Caco-2 (cell line): ENCODE measurements around the gene ANKRD40CL. TPM values are rescaled to one million over a fixed set of nuclear protein-coding genes. Genes with fewer than 3 reads are reported as not detected.
A peak's percentile ranks its signal among the peaks of the same experiment; 100 is the strongest.

ENCODE experiments used
- BruUV-seq: library from RNA; stranded (reverse); fragments of 400-500 nt; replicated peaks from 2 replicates; lab custom pipeline; 2021; lab: Mats Ljungman, UMichigan
- CTCF ChIA-PET: fragments of 300-600 bp; sonication (Branson Sonifier 250); formaldehyde crosslinking; loops from one replicate; lab custom pipeline; 2022; ENCODE audit warnings: antibody characterized with exemption; lab: Charles Lee
- POLR2A ChIA-PET: fragments of 300-600 bp; sonication (Branson Sonifier 250); formaldehyde crosslinking; loops from one replicate; lab custom pipeline; 2022; ENCODE audit warnings: antibody characterized with exemption; lab: Charles Lee
- DNase-seq, 2 experiments: peaks; one replicate each; pipeline versions ENCODE4 v3.0.0 to v3.0.0-alpha.2; 2020 to 2022
- H3K27me3 ChIP-seq: replicated peaks from 2 replicates; pipeline ENCODE4 v1.6.0; 2011; ENCODE audit warnings: low read length; ENCODE audit not compliant: control insufficient read depth, insufficient read depth
- H3K36me3 ChIP-seq: 2 replicates; pipeline ENCODE4 v1.5.1; 2011; ENCODE audit warnings: low read length; ENCODE audit not compliant: control insufficient read depth, insufficient read depth
- H3K4me1 ChIP-seq: fragments of 250-450 bp; sonication (Bioruptor Pico); 2 replicates; pipeline ENCODE4 v1.5.1; 2020; ENCODE audit warnings: mild to moderate bottlenecking
- H3K4me3 ChIP-seq: 2 replicates; pipeline ENCODE4 v1.5.1; 2011; ENCODE audit warnings: low read depth, mild to moderate bottlenecking, control low read depth, low read length
- H3K9me3 ChIP-seq: fragments of 250-450 bp; sonication (Bioruptor Pico); 2 replicates; pipeline ENCODE4 v1.5.1; 2020; ENCODE audit warnings: mild to moderate bottlenecking, moderate library complexity
- H3K27ac Mint-ChIP-seq: one replicate; pipeline ENCODE4 v1.8.0; 2022; ENCODE audit warnings: mixed read lengths; ENCODE audit not compliant: unreplicated experiment
- H3K27me3 Mint-ChIP-seq: one replicate; pipeline ENCODE4 v1.8.0; 2022; ENCODE audit warnings: mixed read lengths; ENCODE audit not compliant: insufficient read depth, unreplicated experiment
- H3K36me3 Mint-ChIP-seq: one replicate; pipeline ENCODE4 v1.8.0; 2022; ENCODE audit warnings: mild to moderate bottlenecking, mixed read lengths; ENCODE audit not compliant: insufficient read depth, unreplicated experiment
- H3K4me1 Mint-ChIP-seq: one replicate; pipeline ENCODE4 v1.8.0; 2022; ENCODE audit warnings: low read depth, mixed read lengths; ENCODE audit not compliant: unreplicated experiment
- H3K4me3 Mint-ChIP-seq: one replicate; pipeline ENCODE4 v1.8.0; 2022; ENCODE audit warnings: mild to moderate bottlenecking, moderate library complexity, mixed read lengths; ENCODE audit not compliant: unreplicated experiment
- H3K9me3 Mint-ChIP-seq: one replicate; pipeline ENCODE4 v1.8.0; 2022; ENCODE audit warnings: mixed read lengths; ENCODE audit not compliant: unreplicated experiment
- CTCF ChIP-seq, 2 experiments: fragments of 200-600 bp in 1 of 2; IDR thresholded peaks; 1 replicate in 1 of 2; 2 replicates in 1 of 2; pipeline versions ENCODE4 v1.5.1 to v1.8.0; 2011 to 2022; ENCODE audit warnings: antibody characterized with exemption in 1 of 2, control low read depth in 1 of 2, inconsistent platforms in 1 of 2, low read depth in 1 of 2, low read length in 1 of 2, mild to moderate bottlenecking in 1 of 2, moderate library complexity in 1 of 2; ENCODE audit not compliant: insufficient read depth in 1 of 2, severe bottlenecking in 1 of 2, unreplicated experiment in 1 of 2
- intact Hi-C: fragments of 100-400 bp; cut with micrococcal nuclease; formaldehyde crosslinking; loops from one replicate; pipeline ENCODE4 v1.10.0; 2022; ENCODE audit not compliant: unreplicated experiment
- total RNA-seq: library from RNA; stranded (reverse); gene quantifications from 2 replicates; pipeline ENCODE4 v1.2.3, GENCODE V29; 2022

Gene ANKRD40CL
- total RNA-seq, 1 experiment from 2014 or later = 11.2 TPM

DNA sequence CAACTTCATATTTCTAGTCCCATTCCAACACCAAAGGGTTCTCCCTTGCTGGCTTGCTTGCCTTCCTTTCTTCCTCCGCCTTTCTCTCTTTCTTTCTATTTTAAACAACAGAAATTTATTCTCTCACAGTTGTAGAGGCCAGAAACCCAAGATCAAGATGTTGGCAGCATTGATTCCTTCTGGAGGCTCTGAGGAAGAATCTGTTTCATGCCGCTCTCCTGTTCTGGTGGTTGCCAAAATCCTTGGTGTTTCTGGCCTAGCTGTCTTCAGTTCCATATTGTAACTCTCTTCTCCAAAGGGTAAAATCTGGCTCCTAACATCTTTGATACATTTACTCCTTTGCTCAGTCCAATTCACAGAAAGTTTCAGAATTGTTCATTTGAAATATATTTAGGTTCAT, 3.0 kb upstream of the ANKRD40CL start:
- ChIA-PET CTCF (no interaction called here), POLR2A (interaction anchor here (0.6 kb wide), 1 partner anchor 96 kb away, joined by 6 read pairs; the partner anchor contains the start of gene TOB1)
- Histone ChIP-seq H3K36me3 (no peaks in the 10 kb centered on the region), H3K4me1 (peaks cover 39% of the 10 kb centered on the region), H3K9me3 (no peaks in the 10 kb centered on the region), H3K27me3 (no peaks in the 10 kb centered on the region), H3K4me3 (no peak overlapping the region)
- Mint-ChIP-seq H3K27me3 (no peaks in the 10 kb centered on the region), H3K4me1 (peaks cover 42% of the 10 kb centered on the region), H3K27ac (peak overlapping the region; percentile 2), H3K4me3 (no peak overlapping the region), H3K9me3 (no peaks in the 10 kb centered on the region), H3K36me3 (no peaks in the 10 kb centered on the region)
- no peak for DNase-seq
- no peak for TF ChIP-seq CTCF (IDR thresholded peaks at IDR 0.05; ENCODE audit: insufficient read depth in 1 of 2, low read depth in 1 of 2, low read length in 1 of 2, severe bottlenecking in 1 of 2, unreplicated experiment in 1 of 2)
- BruUV-seq = no TSS peak
- intact Hi-C loops = no loop called here

GRCh38 chr17:50769884-50770283, 2.6 kb upstream of the ANKRD40CL start:
- Mint-ChIP-seq H3K36me3 (no peaks in the 10 kb centered on the region), H3K27me3 (no peaks in the 10 kb centered on the region), H3K4me1 (peaks cover 45% of the 10 kb centered on the region), H3K27ac (peak overlapping the region; percentile 2), H3K9me3 (no peaks in the 10 kb centered on the region), H3K4me3 (no peak overlapping the region)
- intact Hi-C loops = no loop called here
- TF ChIP-seq CTCF (IDR thresholded peaks at IDR 0.05; ENCODE audit: insufficient read depth in 1 of 2, low read depth in 1 of 2, low read length in 1 of 2, severe bottlenecking in 1 of 2, unreplicated experiment in 1 of 2) = no peak
- ChIA-PET CTCF (interaction anchor here (0.6 to 2.5 kb wide), 2 partner anchors 13 to 82 kb away, joined by 3 to 12 read pairs; no protein-coding TSS in a partner anchor), POLR2A (interaction anchor here (0.6 kb wide), 1 partner anchor 96 kb away, joined by 6 read pairs; the partner anchor contains the start of gene TOB1)
- Histone ChIP-seq H3K4me3 (no peak overlapping the region), H3K36me3 (no peaks in the 10 kb centered on the region), H3K4me1 (peaks cover 43% of the 10 kb centered on the region), H3K9me3 (no peaks in the 10 kb centered on the region), H3K27me3 (no peaks in the 10 kb centered on the region)
- peak in 1 of 2 experiments; percentile 38 for DNase-seq
- no TSS peak for BruUV-seq

DNA sequence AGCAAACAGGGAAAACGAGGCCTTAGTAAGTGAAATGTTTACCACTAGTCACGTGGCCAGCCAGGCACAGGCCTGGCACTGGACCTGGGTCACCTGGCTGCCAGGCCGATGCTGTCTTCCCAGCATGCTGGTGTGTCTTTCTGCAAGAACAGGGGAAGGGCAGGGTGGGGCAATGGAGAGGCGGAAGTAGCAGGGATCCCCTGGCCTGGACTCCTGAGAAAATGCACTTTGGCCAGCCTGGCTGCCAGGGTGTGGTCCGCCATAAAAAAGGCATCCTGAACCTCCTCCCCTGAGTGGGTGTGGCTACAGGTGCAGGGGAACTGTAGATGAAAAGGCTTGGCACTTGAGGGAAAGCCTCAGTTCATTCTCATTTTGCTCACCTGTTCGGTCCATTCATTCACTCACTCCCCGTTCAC, 1.0 kb upstream of the ANKRD40CL start:
- TF ChIP-seq CTCF (IDR thresholded peaks at IDR 0.05; ENCODE audit: insufficient read depth in 1 of 2, low read depth in 1 of 2, low read length in 1 of 2, severe bottlenecking in 1 of 2, unreplicated experiment in 1 of 2) = peak in 1 of 2 experiments; percentile 1

More for the DNA sequence above, 1.0 kb upstream of the ANKRD40CL start:
- Mint-ChIP-seq H3K4me1 (peaks cover 57% of the 10 kb centered on the region), H3K27me3 (no peaks in the 10 kb centered on the region), H3K9me3 (no peaks in the 10 kb centered on the region), H3K27ac (peak overlapping the region; percentile 10), H3K36me3 (no peaks in the 10 kb centered on the region), H3K4me3 (peak overlapping the region; percentile 50)
- CTCF ChIA-PET = interaction anchor here (0.7 to 2.5 kb wide), 2 partner anchors 15 to 201 kb away, joined by 3 to 12 read pairs; no protein-coding TSS in a partner anchor
- peaks cover 59% of the 10 kb centered on the region for H3K4me1 ChIP-seq
- H3K27me3 ChIP-seq = no peaks in the 10 kb centered on the region
- POLR2A ChIA-PET = interaction anchor here (0.5 to 1.1 kb wide), 8 partner anchors 12 to 136 kb away, joined by 3 to 6 read pairs (median 4); partner anchors contain the start of genes LUC7L3 and TOB1
- intact Hi-C loops = loop anchor here (1.0 kb wide), 2 partner anchors 11 to 15 kb away; no protein-coding TSS in a partner anchor
- H3K4me3 ChIP-seq = no peak overlapping the region
- BruUV-seq = no TSS peak
- H3K9me3 ChIP-seq = no peaks in the 10 kb centered on the region
- H3K36me3 ChIP-seq = no peaks in the 10 kb centered on the region
- peak; percentile 98 to 99 for DNase-seq
